ENCODE measurements around the gene FHL2. TPM values are rescaled to one million over a fixed set of nuclear protein-coding genes. Genes with fewer than 3 reads are reported as not detected.

FHL2 gene
- total RNA-seq, 4 donors from 2014 or later: 14.9 to 31.8 (median 21.4) TPM

GRCh38 chr2:105361102-105361889 is 37.6 kb downstream of the FHL2 start:
- in situ Hi-C loops (cut with MboI; ENCODE audit: low sequenced_read_pairs in 4 of 4): no loop called here
- TF ChIP-seq CTCF (IDR thresholded peaks at IDR 0.05 in 4 of 5, conservative IDR thresholded peaks at IDR 0.05 in 1 of 5): no peak
- no peak for TF ChIP-seq POLR2A (IDR thresholded peaks at IDR 0.05)
- ATAC-seq (no peak), DNase-seq (no peak)
- Histone ChIP-seq H3K4me3 (no peak overlapping the region), H3K27me3 (no peaks in the 10 kb centered on the region), H3K9me3 (peaks cover 0 to 3% (median 0%) of the 10 kb centered on the region in 3 donors), H3K4me1 (peaks cover 0 to 12% of the 10 kb centered on the region in 2 donors), H3K36me3 (peaks cover 6 to 43% of the 10 kb centered on the region in 2 donors), H3K27ac (peak overlapping the region in 2 of 4 donors; percentile 31 to 57)
- intact Hi-C loops (cut with DNase I; ENCODE audit: low total_unique reads): no loop called here

GRCh38 chr2:105358593-105358992 is 40.3 kb downstream of the FHL2 start:
- in situ Hi-C loops (cut with MboI; ENCODE audit: low sequenced_read_pairs in 4 of 4) (no loop called here), intact Hi-C loops (cut with DNase I; ENCODE audit: low total_unique reads) (no loop called here)
- H3K4me1 ChIP-seq: peaks cover 0 to 9% of the 10 kb centered on the region in 2 donors
- H3K4me3 ChIP-seq: no peak overlapping the region
- no peak for TF ChIP-seq POLR2A (IDR thresholded peaks at IDR 0.05)
- TF ChIP-seq CTCF (IDR thresholded peaks at IDR 0.05 in 4 of 5, conservative IDR thresholded peaks at IDR 0.05 in 1 of 5): no peak
- peaks cover 6 to 53% of the 10 kb centered on the region in 2 donors for H3K36me3 ChIP-seq
- ATAC-seq: no peak
- no peaks in the 10 kb centered on the region for H3K27me3 ChIP-seq
- no peak for DNase-seq
- H3K27ac ChIP-seq: peak overlapping the region in 1 of 4 donors; percentile 14
- peaks cover 0 to 3% (median 0%) of the 10 kb centered on the region in 3 donors for H3K9me3 ChIP-seq

DNA sequence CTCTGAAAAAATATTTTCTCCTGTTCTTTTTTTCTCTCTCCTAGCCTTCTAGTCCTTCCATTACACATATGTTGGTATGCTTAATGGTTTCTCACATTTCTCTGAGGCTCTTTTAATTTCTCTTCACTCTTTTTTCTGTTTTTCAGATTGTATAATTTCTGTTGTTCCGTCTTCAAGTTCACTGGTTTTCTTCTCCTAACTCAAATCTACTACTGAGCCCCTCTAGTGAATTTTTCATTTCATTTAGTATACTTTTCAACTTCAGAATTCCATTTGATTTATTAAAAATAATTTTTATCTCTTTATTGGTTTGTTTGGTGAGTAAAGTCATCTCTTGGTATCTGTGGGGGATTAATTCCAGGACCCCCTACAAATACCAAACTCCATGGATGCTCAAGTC is 41.7 kb downstream of the FHL2 start:
- no peak for ATAC-seq
- Histone ChIP-seq H3K36me3 (peaks cover 6 to 45% of the 10 kb centered on the region in 2 donors), H3K27me3 (no peaks in the 10 kb centered on the region), H3K9me3 (peaks cover 0 to 3% (median 0%) of the 10 kb centered on the region in 3 donors), H3K4me3 (no peak overlapping the region), H3K27ac (no peak overlapping the region), H3K4me1 (peaks cover 0 to 4% of the 10 kb centered on the region in 2 donors)
- intact Hi-C loops (cut with DNase I; ENCODE audit: low total_unique reads): no loop called here
- in situ Hi-C loops (cut with MboI; ENCODE audit: low sequenced_read_pairs in 4 of 4): no loop called here
- no peak for DNase-seq
- TF ChIP-seq POLR2A (IDR thresholded peaks at IDR 0.05): no peak
- TF ChIP-seq CTCF (IDR thresholded peaks at IDR 0.05 in 4 of 5, conservative IDR thresholded peaks at IDR 0.05 in 1 of 5): no peak

GRCh38 chr2:105344704-105345345 is 54.0 kb downstream of the FHL2 start:
- H3K27ac ChIP-seq: no peak overlapping the region
- ATAC-seq (no peak), DNase-seq (no peak)
- no peaks in the 10 kb centered on the region for H3K27me3 ChIP-seq
- H3K4me1 ChIP-seq: no peaks in the 10 kb centered on the region
- peaks cover 0 to 89% of the 10 kb centered on the region in 2 donors for H3K36me3 ChIP-seq
- in situ Hi-C loops (cut with MboI; ENCODE audit: low sequenced_read_pairs in 4 of 4) (no loop called here), intact Hi-C loops (cut with DNase I; ENCODE audit: low total_unique reads) (no loop called here)
- no peaks in the 10 kb centered on the region for H3K9me3 ChIP-seq
- H3K4me3 ChIP-seq: no peak overlapping the region
- TF ChIP-seq CTCF (IDR thresholded peaks at IDR 0.05 in 4 of 5, conservative IDR thresholded peaks at IDR 0.05 in 1 of 5): peak in 4 of 5 experiments; percentile 16 to 37 (median 30)
- TF ChIP-seq POLR2A (IDR thresholded peaks at IDR 0.05): no peak

Data from gastrocnemius medialis (tissue), 4 donors.